VCaP (cell line): ENCODE measurements around the gene TIMP2.

Experiments
- H3K27ac ChIP-seq: fragments of 450-650 bp; 2 replicates; pipeline ENCODE4 v1.5.1; 2017
- TF ChIP-seq, protein P1 (sequence below): fragments of 450-650 bp; conservative IDR thresholded peaks from 2 replicates; pipeline ENCODE4 v1.5.1; 2017; ENCODE audit warnings: mild to moderate bottlenecking, moderate library complexity

TIMP2 gene

DNA sequence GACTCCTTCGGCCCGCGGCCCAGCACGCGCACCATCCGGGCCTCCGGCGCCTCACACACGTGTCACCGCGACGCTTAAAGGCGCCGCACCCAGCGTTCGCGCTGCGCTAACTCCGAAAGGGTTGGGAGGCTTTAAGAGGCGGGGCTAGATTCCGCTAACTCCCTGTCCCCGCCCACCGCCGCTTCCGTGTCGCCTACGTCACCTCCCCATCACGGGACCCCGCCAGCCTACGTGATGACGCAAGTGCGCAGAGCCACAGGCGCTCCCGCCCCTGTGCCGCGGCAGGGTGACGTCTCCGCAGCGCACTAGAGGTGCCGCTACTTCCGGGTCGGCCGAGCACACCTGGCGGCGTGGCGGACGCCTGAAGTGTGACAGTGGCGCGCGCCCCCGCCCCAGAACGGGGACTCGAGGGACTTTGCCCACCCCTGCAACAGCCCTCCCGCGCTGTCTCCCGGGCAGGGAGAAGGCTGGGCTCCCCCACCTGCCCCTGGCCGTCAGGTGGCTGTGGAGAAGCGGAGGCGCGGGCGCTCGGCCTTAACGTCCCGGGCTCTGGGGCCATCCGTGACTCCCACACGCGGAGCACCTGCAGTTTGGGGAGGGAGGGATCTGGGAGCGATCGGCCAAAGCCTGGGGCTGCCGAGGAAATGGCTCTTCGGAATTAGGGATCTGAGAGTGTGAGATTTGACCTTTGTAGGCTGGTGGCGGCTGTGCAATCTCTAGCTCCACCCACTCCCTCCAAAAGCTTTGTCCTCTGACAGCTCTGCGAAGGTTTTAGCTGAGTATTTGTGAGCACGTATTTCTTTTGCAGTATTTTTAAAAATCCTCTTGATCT is 84.2 kb downstream of the TIMP2 start, which contains the start of gene USP36:
Gene USP36, minus strand, starts transcription at position 35 of the 832 bp plus-strand sequence. CDS start 4,451 bp downstream, outside the sequence.
- peak within 1 kb of the TSS; percentile 98 for H3K27ac ChIP-seq
- TF ChIP-seq, protein P1, sequence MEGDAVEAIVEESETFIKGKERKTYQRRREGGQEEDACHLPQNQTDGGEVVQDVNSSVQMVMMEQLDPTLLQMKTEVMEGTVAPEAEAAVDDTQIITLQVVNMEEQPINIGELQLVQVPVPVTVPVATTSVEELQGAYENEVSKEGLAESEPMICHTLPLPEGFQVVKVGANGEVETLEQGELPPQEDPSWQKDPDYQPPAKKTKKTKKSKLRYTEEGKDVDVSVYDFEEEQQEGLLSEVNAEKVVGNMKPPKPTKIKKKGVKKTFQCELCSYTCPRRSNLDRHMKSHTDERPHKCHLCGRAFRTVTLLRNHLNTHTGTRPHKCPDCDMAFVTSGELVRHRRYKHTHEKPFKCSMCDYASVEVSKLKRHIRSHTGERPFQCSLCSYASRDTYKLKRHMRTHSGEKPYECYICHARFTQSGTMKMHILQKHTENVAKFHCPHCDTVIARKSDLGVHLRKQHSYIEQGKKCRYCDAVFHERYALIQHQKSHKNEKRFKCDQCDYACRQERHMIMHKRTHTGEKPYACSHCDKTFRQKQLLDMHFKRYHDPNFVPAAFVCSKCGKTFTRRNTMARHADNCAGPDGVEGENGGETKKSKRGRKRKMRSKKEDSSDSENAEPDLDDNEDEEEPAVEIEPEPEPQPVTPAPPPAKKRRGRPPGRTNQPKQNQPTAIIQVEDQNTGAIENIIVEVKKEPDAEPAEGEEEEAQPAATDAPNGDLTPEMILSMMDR = peak; percentile 20

DNA sequence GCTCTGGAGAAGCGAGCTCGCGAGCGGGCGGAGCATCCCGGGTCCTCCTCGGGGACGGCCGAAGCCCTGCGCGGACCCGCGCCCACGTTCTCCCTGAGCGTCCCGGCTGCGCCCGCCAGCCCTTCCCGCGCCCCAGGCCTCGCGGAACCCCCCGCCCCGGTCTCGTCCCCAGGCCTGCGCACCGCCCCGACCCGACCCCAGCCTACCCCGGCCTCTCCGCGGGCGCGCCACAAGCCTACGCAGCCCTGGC is 84.7 kb downstream of the TIMP2 start:
- H3K27ac ChIP-seq = peak overlapping the region; percentile 98
- TF ChIP-seq, protein P1 = no peak

DNA sequence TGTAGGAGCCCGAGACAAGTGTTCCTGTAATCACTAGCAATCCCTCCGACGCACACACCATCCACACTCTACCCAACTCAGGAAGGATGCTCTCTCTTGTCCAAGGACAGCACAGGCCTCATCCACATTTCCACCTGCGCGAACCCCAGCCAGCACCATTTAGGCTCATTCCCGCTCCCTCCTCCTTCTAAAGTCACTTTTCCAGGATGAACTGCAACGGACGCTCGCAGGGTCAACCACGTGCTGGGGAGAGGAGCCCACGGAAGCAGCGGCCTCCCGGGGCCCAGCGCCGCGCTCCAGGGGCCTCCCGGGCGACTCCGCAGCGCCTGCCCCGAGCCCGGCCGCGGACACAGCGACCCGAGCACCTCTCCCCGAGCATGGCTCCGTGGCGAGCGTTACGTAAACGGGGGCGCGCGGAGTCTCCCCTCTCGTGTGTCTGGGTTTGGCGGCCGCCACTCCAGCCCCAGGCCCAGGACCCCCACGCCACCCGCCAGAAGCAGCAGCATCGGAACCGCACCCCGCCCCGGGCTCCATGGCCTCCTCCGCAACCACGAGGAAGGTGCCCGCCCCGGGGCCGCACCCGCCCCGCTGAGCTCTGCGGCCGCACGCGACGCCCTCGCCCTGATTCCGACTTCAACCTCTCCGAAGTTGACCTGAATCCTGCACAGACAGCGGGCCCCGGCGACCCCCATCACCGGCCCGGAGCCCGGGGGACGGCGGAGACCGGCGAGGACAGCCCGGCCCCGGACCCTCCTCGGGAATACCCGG is 85.2 kb downstream of the TIMP2 start:
- peak overlapping the region; percentile 98 for H3K27ac ChIP-seq
- TF ChIP-seq, protein P1 = no peak

DNA sequence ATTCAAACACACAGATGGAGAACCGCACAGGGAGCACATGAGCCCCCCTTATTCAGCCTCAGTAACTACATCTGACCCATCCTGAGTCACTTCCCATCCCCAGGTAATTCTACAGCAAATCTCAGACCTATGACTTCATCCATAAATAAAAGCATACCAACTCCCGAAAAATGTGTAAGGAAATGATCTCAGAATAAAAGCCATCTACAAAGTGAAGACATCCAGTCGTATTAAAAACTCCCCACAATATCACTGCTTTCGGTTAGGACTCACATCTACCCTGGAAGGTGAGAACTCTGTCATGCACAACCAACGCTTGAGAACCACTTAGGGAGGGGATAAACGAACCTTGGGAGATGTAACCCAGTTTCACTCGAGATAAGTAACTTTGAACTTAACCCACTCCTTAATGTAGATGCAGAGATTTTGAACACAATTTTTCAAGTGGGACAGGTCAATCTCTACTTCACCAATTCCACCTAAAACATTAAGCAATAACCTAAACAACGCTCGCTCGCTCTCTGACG is 85.9 kb downstream of the TIMP2 start:
- TF ChIP-seq, protein P1 = no peak
- H3K27ac ChIP-seq = peak overlapping the region; percentile 98

DNA sequence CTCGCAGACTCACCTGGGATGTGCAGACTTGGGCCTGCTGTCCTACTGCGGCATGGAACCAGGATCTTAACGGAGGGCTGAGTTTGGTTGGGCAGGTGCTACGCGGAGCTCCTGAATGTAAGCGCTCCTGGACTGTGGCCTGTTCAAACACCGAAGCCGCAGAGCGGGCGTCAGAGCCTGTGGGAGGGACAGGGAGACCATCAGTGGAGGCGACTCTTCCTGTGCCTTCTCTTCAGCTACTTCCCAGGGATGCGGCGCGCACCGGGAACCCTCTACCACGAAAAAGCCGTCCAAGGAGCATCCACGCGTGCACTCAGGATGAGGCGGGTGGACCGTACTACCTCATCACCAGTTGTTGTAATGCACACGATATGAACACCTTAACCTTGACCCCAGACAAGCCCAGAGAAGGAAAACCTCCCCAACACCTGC is 86.6 kb downstream of the TIMP2 start:
- H3K27ac ChIP-seq = peak overlapping the region; percentile 98
- TF ChIP-seq, protein P1 = no peak

DNA sequence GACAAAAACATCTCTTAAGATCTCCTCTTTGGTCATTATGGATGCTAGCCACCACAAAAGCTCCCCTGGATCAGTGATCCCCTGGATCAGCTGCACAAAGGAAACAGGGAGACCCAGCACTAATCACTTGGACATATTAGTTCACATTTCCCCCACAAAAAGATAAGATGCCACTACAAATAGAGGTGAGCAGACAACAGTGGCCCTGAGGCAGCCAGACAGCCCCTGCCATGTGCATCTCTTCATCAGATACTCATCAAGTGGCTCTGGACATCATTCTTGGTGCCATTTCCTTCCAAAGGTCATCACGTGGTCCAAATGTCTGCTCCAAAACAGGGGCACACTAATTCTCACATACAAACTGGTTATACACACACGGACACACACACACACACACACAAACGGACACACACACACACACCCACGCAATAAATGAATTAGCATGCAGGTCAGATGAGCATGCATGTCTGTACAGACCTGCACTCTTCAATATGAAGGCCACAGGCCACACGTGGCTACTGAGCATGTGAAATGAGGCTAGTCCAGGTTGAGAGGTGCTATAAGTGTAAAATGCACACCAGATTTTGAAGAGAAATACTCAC is 88.7 kb downstream of the TIMP2 start:
- TF ChIP-seq, protein P1 = no peak
- H3K27ac ChIP-seq = no peak overlapping the region

DNA sequence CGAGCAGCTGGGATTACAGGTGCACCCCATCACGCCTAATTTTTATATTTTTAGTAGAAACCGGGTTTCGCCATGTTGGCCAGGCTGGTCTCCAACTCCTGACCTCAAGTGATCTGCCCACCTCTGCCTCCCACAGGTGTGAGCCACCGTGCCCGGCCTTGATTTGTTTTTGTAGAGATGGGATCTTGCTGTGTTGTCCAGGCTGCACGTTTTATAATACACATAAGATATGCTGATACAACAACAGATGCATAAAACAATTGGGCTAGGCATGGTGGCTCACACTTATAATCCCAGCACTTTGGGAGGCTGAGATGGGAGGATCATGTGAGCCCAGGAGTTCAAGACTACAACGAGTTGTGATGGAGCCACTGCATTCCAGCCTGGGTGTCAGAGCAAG is 90.6 kb downstream of the TIMP2 start:
- TF ChIP-seq, protein P1 = no peak
- no peak overlapping the region for H3K27ac ChIP-seq
